ENCODE measurements around the gene LHFPL3.

Gene LHFPL3

GRCh38 chr7:104371980-104372357 lies 43.6 kb downstream of the LHFPL3 start:
- Histone ChIP-seq H3K27me3 (ENCODE audit: insufficient read depth, low read length, poor library complexity) (peaks cover 5% of the 10 kb centered on the region), H3K36me3 (ENCODE audit: insufficient read depth, low read length) (no peaks in the 10 kb centered on the region), H4K20me1 (ENCODE audit: insufficient read depth, low read length) (no peaks in the 10 kb centered on the region), H3K9ac (ENCODE audit: low read depth, low read length) (no peak overlapping the region), H3K4me2 (ENCODE audit: insufficient read depth, low read length) (no peak overlapping the region), H3K9me3 (ENCODE audit: insufficient read depth, low read length, severe bottlenecking) (no peaks in the 10 kb centered on the region), H2AFZ (ENCODE audit: low read depth, low read length) (no peak overlapping the region), H3K4me3 (ENCODE audit: low read depth in 1 of 2, low read length in 2 of 2) (no peak overlapping the region), H3K27ac (ENCODE audit: low read length) (no peak overlapping the region), H3K79me2 (ENCODE audit: insufficient read depth, low read length) (no peaks in the 10 kb centered on the region), H3K4me1 (ENCODE audit: insufficient read depth, low read length) (no peaks in the 10 kb centered on the region)
- DNase-seq: no peak
- no peak for ATAC-seq (ENCODE audit: insufficient read depth, low read depth)
- TF ChIP-seq EZH2 (IDR thresholded peaks at IDR 0.05; ENCODE audit: borderline replicate concordance, low read depth, low read length, severe bottlenecking) (no peak), CTCF (IDR thresholded peaks at IDR 0.05; ENCODE audit: borderline replicate concordance, extremely low read depth, low read length, poor library complexity, severe bottlenecking) (no peak)

GRCh38 chr7:104382616-104383015 lies 54.2 kb downstream of the LHFPL3 start:
- no peak for ATAC-seq (ENCODE audit: insufficient read depth, low read depth)
- no peak overlapping the region for H3K9ac ChIP-seq (ENCODE audit: low read depth, low read length)
- no peak overlapping the region for H3K4me2 ChIP-seq (ENCODE audit: insufficient read depth, low read length)
- no peaks in the 10 kb centered on the region for H3K79me2 ChIP-seq (ENCODE audit: insufficient read depth, low read length)
- H3K4me1 ChIP-seq (ENCODE audit: insufficient read depth, low read length): no peaks in the 10 kb centered on the region
- no peaks in the 10 kb centered on the region for H3K36me3 ChIP-seq (ENCODE audit: insufficient read depth, low read length)
- H3K4me3 ChIP-seq (ENCODE audit: low read depth in 1 of 2, low read length in 2 of 2): no peak overlapping the region
- H2AFZ ChIP-seq (ENCODE audit: low read depth, low read length): no peak overlapping the region
- H4K20me1 ChIP-seq (ENCODE audit: insufficient read depth, low read length): no peaks in the 10 kb centered on the region
- no peaks in the 10 kb centered on the region for H3K27me3 ChIP-seq (ENCODE audit: insufficient read depth, low read length, poor library complexity)
- H3K27ac ChIP-seq (ENCODE audit: low read length): no peak overlapping the region
- DNase-seq: no peak
- TF ChIP-seq CTCF (IDR thresholded peaks at IDR 0.05; ENCODE audit: borderline replicate concordance, extremely low read depth, low read length, poor library complexity, severe bottlenecking) (no peak), EZH2 (IDR thresholded peaks at IDR 0.05; ENCODE audit: borderline replicate concordance, low read depth, low read length, severe bottlenecking) (no peak)
- H3K9me3 ChIP-seq (ENCODE audit: insufficient read depth, low read length, severe bottlenecking): peaks cover 3% of the 10 kb centered on the region

- no peak overlapping the region for H3K4me2 ChIP-seq (ENCODE audit: insufficient read depth, low read length)
- TF ChIP-seq CTCF (IDR thresholded peaks at IDR 0.05; ENCODE audit: borderline replicate concordance, extremely low read depth, low read length, poor library complexity, severe bottlenecking) (no peak), EZH2 (IDR thresholded peaks at IDR 0.05; ENCODE audit: borderline replicate concordance, low read depth, low read length, severe bottlenecking) (no peak)
- DNase-seq (no peak), ATAC-seq (ENCODE audit: insufficient read depth, low read depth) (no peak)
- no peak overlapping the region for H3K27ac ChIP-seq (ENCODE audit: low read length)
- H3K9me3 ChIP-seq (ENCODE audit: insufficient read depth, low read length, severe bottlenecking): peaks cover 3% of the 10 kb centered on the region
- H4K20me1 ChIP-seq (ENCODE audit: insufficient read depth, low read length): no peaks in the 10 kb centered on the region
- no peaks in the 10 kb centered on the region for H3K27me3 ChIP-seq (ENCODE audit: insufficient read depth, low read length, poor library complexity)
- H2AFZ ChIP-seq (ENCODE audit: low read depth, low read length): no peak overlapping the region
- H3K4me1 ChIP-seq (ENCODE audit: insufficient read depth, low read length): no peaks in the 10 kb centered on the region
- H3K36me3 ChIP-seq (ENCODE audit: insufficient read depth, low read length): no peaks in the 10 kb centered on the region
- H3K4me3 ChIP-seq (ENCODE audit: low read depth in 1 of 2, low read length in 2 of 2): no peak overlapping the region
- no peaks in the 10 kb centered on the region for H3K79me2 ChIP-seq (ENCODE audit: insufficient read depth, low read length)
- no peak overlapping the region for H3K9ac ChIP-seq (ENCODE audit: low read depth, low read length)
These were observed 58.5 kb downstream of the LHFPL3 start for GRCh38 chr7:104386943-104387342.

GRCh38 chr7:104388222-104388621 lies 59.8 kb downstream of the LHFPL3 start:
- Histone ChIP-seq H3K36me3 (ENCODE audit: insufficient read depth, low read length) (no peaks in the 10 kb centered on the region), H3K27me3 (ENCODE audit: insufficient read depth, low read length, poor library complexity) (no peaks in the 10 kb centered on the region), H3K9me3 (ENCODE audit: insufficient read depth, low read length, severe bottlenecking) (peaks cover 3% of the 10 kb centered on the region), H2AFZ (ENCODE audit: low read depth, low read length) (no peak overlapping the region), H3K9ac (ENCODE audit: low read depth, low read length) (no peak overlapping the region), H3K79me2 (ENCODE audit: insufficient read depth, low read length) (no peaks in the 10 kb centered on the region), H4K20me1 (ENCODE audit: insufficient read depth, low read length) (no peaks in the 10 kb centered on the region), H3K4me2 (ENCODE audit: insufficient read depth, low read length) (no peak overlapping the region), H3K4me1 (ENCODE audit: insufficient read depth, low read length) (no peaks in the 10 kb centered on the region), H3K4me3 (ENCODE audit: low read depth in 1 of 2, low read length in 2 of 2) (no peak overlapping the region), H3K27ac (ENCODE audit: low read length) (no peak overlapping the region)
- TF ChIP-seq EZH2 (IDR thresholded peaks at IDR 0.05; ENCODE audit: borderline replicate concordance, low read depth, low read length, severe bottlenecking) (no peak), CTCF (IDR thresholded peaks at IDR 0.05; ENCODE audit: borderline replicate concordance, extremely low read depth, low read length, poor library complexity, severe bottlenecking) (no peak)
- no peak for ATAC-seq (ENCODE audit: insufficient read depth, low read depth)
- DNase-seq: no peak
